GM12873 (cell line): ENCODE measurements around the gene MDFIC.

Experiments used
- CTCF ChIP-seq: IDR thresholded peaks from 2 replicates; pipeline ENCODE4 v1.5.1; 2012; ENCODE audit warnings: low read depth, mild to moderate bottlenecking, moderate library complexity, low read length, control low read depth; ENCODE audit not compliant: insufficient read depth; ENCODE audit errors: missing control alignments

Gene MDFIC

GRCh38 chr7:114997487-114998404 is 75.9 kb downstream of the MDFIC start:
- no peak for TF ChIP-seq CTCF

- TF ChIP-seq CTCF = no peak
Measured at GRCh38 chr7:115004121-115004520, 82.2 kb downstream of the MDFIC start.

- TF ChIP-seq CTCF = no peak
Measured at GRCh38 chr7:115005251-115005650, 83.4 kb downstream of the MDFIC start.

GRCh38 chr7:115005953-115006352 is 84.1 kb downstream of the MDFIC start:
- TF ChIP-seq CTCF = no peak

- TF ChIP-seq CTCF = no peak
Measured at GRCh38 chr7:115007751-115008150, 85.9 kb downstream of the MDFIC start.

DNA sequence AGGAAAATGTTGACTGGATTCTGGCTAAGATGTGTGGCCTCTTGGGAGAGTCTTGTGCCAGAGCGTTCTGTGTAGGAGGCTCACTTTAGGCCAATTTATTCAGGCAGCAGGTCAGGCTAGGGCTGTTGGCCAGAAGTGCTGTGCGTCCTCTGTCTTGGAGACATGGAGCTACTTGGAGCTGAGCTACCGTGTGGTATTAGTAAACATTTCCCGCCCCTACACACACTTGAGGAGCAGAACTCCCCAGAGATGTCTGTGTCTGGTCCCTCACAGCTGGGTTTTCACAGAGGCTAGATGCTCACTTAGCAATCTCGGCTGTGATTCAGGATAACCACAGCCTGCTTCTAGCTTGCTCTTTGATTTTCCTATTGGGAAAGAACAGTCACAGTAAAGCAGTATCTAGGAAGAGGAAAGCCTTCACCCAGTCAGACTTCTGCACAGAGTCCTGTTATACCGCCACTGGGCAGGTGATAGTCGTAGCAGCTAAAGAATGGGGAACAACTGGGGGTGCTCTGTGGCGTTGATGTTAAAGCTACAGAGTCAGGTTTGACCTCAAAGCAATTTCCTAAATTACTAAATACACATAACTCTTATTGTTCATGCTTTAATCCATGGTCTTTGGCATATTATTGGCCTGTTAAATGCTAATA is 86.7 kb downstream of the MDFIC start:
- no peak for TF ChIP-seq CTCF

GRCh38 chr7:115009139-115009538 is 87.2 kb downstream of the MDFIC start:
- no peak for TF ChIP-seq CTCF
